ENCODE measurements around the gene FLNB. TPM values are rescaled to one million over a fixed set of nuclear protein-coding genes. Genes with fewer than 3 reads are reported as not detected.

The FLNB gene
- total RNA-seq, 1 donor from 2014 or later: 103 TPM

- H3K27me3 Mint-ChIP-seq: no peaks in the 10 kb centered on the region
- H3K27ac Mint-ChIP-seq: no peak overlapping the region
- no peak for DNase-seq (ENCODE audit: low spot score, unreplicated experiment)
- H3K9me3 Mint-ChIP-seq (ENCODE audit: low read depth): no peaks in the 10 kb centered on the region
- no peak for TF ChIP-seq CTCF (IDR thresholded peaks at IDR 0.05; ENCODE audit: unreplicated experiment)
- peaks cover 30% of the 10 kb centered on the region for H3K36me3 Mint-ChIP-seq (ENCODE audit: insufficient read depth)
- no peak overlapping the region for H3K4me3 Mint-ChIP-seq (ENCODE audit: low read depth)
- peaks cover 13% of the 10 kb centered on the region for H3K4me1 Mint-ChIP-seq (ENCODE audit: low read depth)
Observed at GRCh38 chr3:58144478-58145325, 136.5 kb downstream of the FLNB start.

- no peaks in the 10 kb centered on the region for H3K9me3 Mint-ChIP-seq (ENCODE audit: low read depth)
- no peak overlapping the region for H3K4me3 Mint-ChIP-seq (ENCODE audit: low read depth)
- H3K27ac Mint-ChIP-seq: no peak overlapping the region
- H3K36me3 Mint-ChIP-seq (ENCODE audit: insufficient read depth): peaks cover 30% of the 10 kb centered on the region
- no peak for DNase-seq (ENCODE audit: low spot score, unreplicated experiment)
- no peak for TF ChIP-seq CTCF (IDR thresholded peaks at IDR 0.05; ENCODE audit: unreplicated experiment)
- no peaks in the 10 kb centered on the region for H3K27me3 Mint-ChIP-seq
- H3K4me1 Mint-ChIP-seq (ENCODE audit: low read depth): peaks cover 13% of the 10 kb centered on the region
Observed at GRCh38 chr3:58148049-58148448, 139.8 kb downstream of the FLNB start.

- Mint-ChIP-seq H3K4me3 (ENCODE audit: low read depth) (no peak overlapping the region), H3K4me1 (ENCODE audit: low read depth) (peaks cover under 1% of the 10 kb centered on the region), H3K36me3 (ENCODE audit: insufficient read depth) (peaks cover 33% of the 10 kb centered on the region), H3K27me3 (no peaks in the 10 kb centered on the region), H3K27ac (no peak overlapping the region), H3K9me3 (ENCODE audit: low read depth) (no peaks in the 10 kb centered on the region)
- DNase-seq (ENCODE audit: low spot score, unreplicated experiment): no peak
- no peak for TF ChIP-seq CTCF (IDR thresholded peaks at IDR 0.05; ENCODE audit: unreplicated experiment)
Observed at GRCh38 chr3:58150130-58150809, 142.0 kb downstream of the FLNB start.

- no peak overlapping the region for H3K4me3 Mint-ChIP-seq (ENCODE audit: low read depth)
- no peaks in the 10 kb centered on the region for H3K9me3 Mint-ChIP-seq (ENCODE audit: low read depth)
- H3K27ac Mint-ChIP-seq: no peak overlapping the region
- DNase-seq (ENCODE audit: low spot score, unreplicated experiment): no peak
- TF ChIP-seq CTCF (IDR thresholded peaks at IDR 0.05; ENCODE audit: unreplicated experiment): no peak
- peaks cover 30% of the 10 kb centered on the region for H3K36me3 Mint-ChIP-seq (ENCODE audit: insufficient read depth)
- H3K4me1 Mint-ChIP-seq (ENCODE audit: low read depth): no peaks in the 10 kb centered on the region
- H3K27me3 Mint-ChIP-seq: no peaks in the 10 kb centered on the region
Observed at GRCh38 chr3:58150810-58151199, 142.6 kb downstream of the FLNB start.

- Mint-ChIP-seq H3K4me1 (ENCODE audit: low read depth) (no peaks in the 10 kb centered on the region), H3K27ac (no peak overlapping the region), H3K9me3 (ENCODE audit: low read depth) (no peaks in the 10 kb centered on the region), H3K27me3 (no peaks in the 10 kb centered on the region), H3K4me3 (ENCODE audit: low read depth) (no peak overlapping the region), H3K36me3 (ENCODE audit: insufficient read depth) (peaks cover 30% of the 10 kb centered on the region)
- DNase-seq (ENCODE audit: low spot score, unreplicated experiment): no peak
- no peak for TF ChIP-seq CTCF (IDR thresholded peaks at IDR 0.05; ENCODE audit: unreplicated experiment)
Observed at GRCh38 chr3:58151637-58152036, 143.4 kb downstream of the FLNB start.

Measured in progenitor cell of endocrine pancreas (in vitro differentiated cells).